ENCODE measurements around the gene TNN. TPM values are rescaled to one million over a fixed set of nuclear protein-coding genes. Genes with fewer than 3 reads are reported as not detected.

The TNN gene
- total and polyA plus RNA-seq, 9 donors = 0.12 TPM; not detected in 8

DNA sequence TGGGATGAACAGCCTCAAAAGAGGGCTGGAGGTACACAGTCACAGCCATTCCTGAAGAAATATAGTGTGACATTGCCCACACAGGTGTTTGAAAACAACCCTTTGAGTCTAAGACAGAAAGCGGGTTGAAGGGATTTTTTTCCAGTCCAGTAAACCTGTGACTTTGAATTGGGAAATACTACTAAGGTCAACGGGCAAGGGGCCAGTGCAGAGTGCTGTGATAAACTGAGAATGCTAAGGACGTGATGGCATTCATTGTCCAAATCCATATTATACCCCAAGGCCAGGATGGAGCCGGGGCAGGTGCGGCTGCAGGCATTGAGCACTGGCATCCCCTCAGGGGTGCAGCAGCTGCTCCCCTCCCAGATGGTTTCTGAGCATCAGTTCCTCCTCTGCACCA, 88.3 kb downstream of the TNN start:
- intact Hi-C loops (cut with DNase I) = loop anchor here in 1 of 4 donors (5.0 to 10.0 kb wide), 2 partner anchors 161 to 1729 kb away; no protein-coding TSS in a partner anchor
- no peak for TF ChIP-seq POLR2A (IDR thresholded peaks at IDR 0.05)
- no peak for TF ChIP-seq CTCF (IDR thresholded peaks at IDR 0.05)
- TF ChIP-seq EP300 (IDR thresholded peaks at IDR 0.05) = no peak
- DNase-seq = no peak
- no peak overlapping the region for H3K27ac ChIP-seq
- H3K4me3 ChIP-seq = no peak overlapping the region
- H3K27me3 ChIP-seq = no peaks in the 10 kb centered on the region
- H3K4me1 ChIP-seq (ENCODE audit: insufficient read depth) = no peaks in the 10 kb centered on the region
- no peaks in the 10 kb centered on the region for H3K36me3 ChIP-seq
- 67 to 87% (median 84%) methylated on average over 5 of the region's 5 CpGs for WGBS, 3 donors
- H3K9me3 ChIP-seq = no peaks in the 10 kb centered on the region

GRCh38 chr1:175157200-175157599, 89.6 kb downstream of the TNN start:
- TF ChIP-seq EP300 (IDR thresholded peaks at IDR 0.05) = no peak
- no peak for TF ChIP-seq CTCF (IDR thresholded peaks at IDR 0.05)
- TF ChIP-seq POLR2A (IDR thresholded peaks at IDR 0.05) = no peak
- intact Hi-C loops (cut with DNase I) = loop anchor here in 1 of 4 donors (5.0 to 10.0 kb wide), 2 partner anchors 160 to 1728 kb away; no protein-coding TSS in a partner anchor
- H3K36me3 ChIP-seq = no peaks in the 10 kb centered on the region
- no peaks in the 10 kb centered on the region for H3K9me3 ChIP-seq
- H3K27ac ChIP-seq = no peak overlapping the region
- no peaks in the 10 kb centered on the region for H3K27me3 ChIP-seq
- no peaks in the 10 kb centered on the region for H3K4me1 ChIP-seq (ENCODE audit: insufficient read depth)
- DNase-seq = no peak
- 85 to 90% (median 86%) methylated on average over 2 of the region's 2 CpGs for WGBS, 3 donors
- no peak overlapping the region for H3K4me3 ChIP-seq

- Histone ChIP-seq H3K4me3 (no peak overlapping the region), H3K9me3 (no peaks in the 10 kb centered on the region), H3K36me3 (no peaks in the 10 kb centered on the region), H3K27ac (no peak overlapping the region), H3K27me3 (no peaks in the 10 kb centered on the region), H3K4me1 (ENCODE audit: insufficient read depth) (no peaks in the 10 kb centered on the region)
- no peak for DNase-seq
- WGBS, 3 donors = 72 to 84% (median 82%) methylated on average over 6 of the region's 6 CpGs
- TF ChIP-seq EP300 (IDR thresholded peaks at IDR 0.05) (no peak), POLR2A (IDR thresholded peaks at IDR 0.05) (no peak), CTCF (IDR thresholded peaks at IDR 0.05) (no peak)
- intact Hi-C loops (cut with DNase I) = loop anchor here in 1 of 4 donors (5.0 to 10.0 kb wide), 2 partner anchors 159 to 1727 kb away; no protein-coding TSS in a partner anchor
Observed at GRCh38 chr1:175158170-175158591, 90.5 kb downstream of the TNN start.

DNA sequence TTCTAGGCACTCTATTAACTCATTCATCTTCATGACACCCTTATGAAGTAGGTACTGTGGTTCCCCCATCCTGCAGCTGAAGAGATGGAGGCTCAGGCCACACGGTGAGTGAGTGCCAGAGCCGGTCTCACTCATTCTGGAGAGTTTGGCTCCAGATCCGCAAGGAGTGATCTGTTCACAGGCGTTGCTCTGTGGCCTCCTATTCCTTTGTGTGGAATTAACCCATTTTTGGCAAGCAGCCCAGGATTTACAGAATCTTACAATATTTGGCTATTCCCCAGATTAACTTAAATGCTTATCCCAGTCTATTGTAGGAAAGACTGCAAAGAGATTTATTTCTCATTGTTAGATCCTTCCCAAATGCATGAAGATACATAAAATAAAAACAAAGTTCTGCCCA, 95.3 kb downstream of the TNN start:
- intact Hi-C loops (cut with DNase I) = no loop called here
- Histone ChIP-seq H3K36me3 (no peaks in the 10 kb centered on the region), H3K4me3 (no peak overlapping the region), H3K27me3 (no peaks in the 10 kb centered on the region), H3K4me1 (ENCODE audit: insufficient read depth) (no peaks in the 10 kb centered on the region), H3K27ac (no peak overlapping the region), H3K9me3 (no peaks in the 10 kb centered on the region)
- WGBS, 3 donors = 77 to 84% (median 82%) methylated on average over 4 of the region's 4 CpGs
- DNase-seq = no peak
- TF ChIP-seq CTCF (IDR thresholded peaks at IDR 0.05) = no peak

All from ovary (tissue), 9 donors.